NB4 (cell line): Measurements from ENCODE around the gene ANKRD9.

Source experiments
- POLR2A ChIP-seq: IDR thresholded peaks from 2 replicates; pipeline ENCODE4 v1.6.1; 2011; ENCODE audit warnings: mild to moderate bottlenecking; ENCODE audit not compliant: insufficient read length; ENCODE audit errors: extremely low read depth
- TF ChIP-seq, protein P1 (sequence below): IDR thresholded peaks from one replicate; pipeline ENCODE4 v1.5.1; 2012; ENCODE audit warnings: low read depth, low read length

DNA sequence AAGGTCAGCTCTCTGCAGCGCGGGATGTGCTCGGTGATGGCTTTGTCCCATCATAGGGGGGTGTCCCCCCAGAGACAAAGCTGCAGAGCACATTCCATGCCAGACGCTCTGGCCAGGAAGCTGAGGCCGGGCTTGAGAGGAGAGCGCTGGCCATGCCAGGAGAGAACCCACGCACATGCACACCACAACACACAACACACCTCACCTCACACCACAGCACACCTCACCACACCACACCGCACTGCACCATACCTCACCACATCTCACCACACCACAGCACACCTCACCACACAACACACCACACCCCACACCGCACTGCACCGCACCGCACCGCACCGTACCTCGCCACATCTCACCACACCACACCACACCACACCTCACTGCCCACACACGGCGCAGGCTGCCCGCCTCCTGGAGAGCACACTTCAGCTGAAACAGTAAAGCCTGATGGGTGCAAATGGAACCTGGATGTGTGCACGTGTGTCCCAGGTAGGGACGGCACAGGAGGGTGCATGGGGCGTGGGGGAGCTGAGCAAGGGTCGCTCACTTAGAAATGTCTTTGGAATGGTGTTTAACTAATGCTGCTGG, 10.8 kb downstream of the ANKRD9 start:
- TF ChIP-seq, protein P1, sequence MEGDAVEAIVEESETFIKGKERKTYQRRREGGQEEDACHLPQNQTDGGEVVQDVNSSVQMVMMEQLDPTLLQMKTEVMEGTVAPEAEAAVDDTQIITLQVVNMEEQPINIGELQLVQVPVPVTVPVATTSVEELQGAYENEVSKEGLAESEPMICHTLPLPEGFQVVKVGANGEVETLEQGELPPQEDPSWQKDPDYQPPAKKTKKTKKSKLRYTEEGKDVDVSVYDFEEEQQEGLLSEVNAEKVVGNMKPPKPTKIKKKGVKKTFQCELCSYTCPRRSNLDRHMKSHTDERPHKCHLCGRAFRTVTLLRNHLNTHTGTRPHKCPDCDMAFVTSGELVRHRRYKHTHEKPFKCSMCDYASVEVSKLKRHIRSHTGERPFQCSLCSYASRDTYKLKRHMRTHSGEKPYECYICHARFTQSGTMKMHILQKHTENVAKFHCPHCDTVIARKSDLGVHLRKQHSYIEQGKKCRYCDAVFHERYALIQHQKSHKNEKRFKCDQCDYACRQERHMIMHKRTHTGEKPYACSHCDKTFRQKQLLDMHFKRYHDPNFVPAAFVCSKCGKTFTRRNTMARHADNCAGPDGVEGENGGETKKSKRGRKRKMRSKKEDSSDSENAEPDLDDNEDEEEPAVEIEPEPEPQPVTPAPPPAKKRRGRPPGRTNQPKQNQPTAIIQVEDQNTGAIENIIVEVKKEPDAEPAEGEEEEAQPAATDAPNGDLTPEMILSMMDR = no peak
- TF ChIP-seq POLR2A = no peak
